CD4-positive, CD25-positive, alpha-beta regulatory T cell (primary cell): ENCODE data around the gene CST8. TPM values are rescaled to one million over a fixed set of nuclear protein-coding genes. Genes with fewer than 3 reads are reported as not detected.

Experiments used
- ATAC-seq, 2 donors: fragments of 150-1000 bp; cut with Tn5 transposase; one replicate each; pipeline ENCODE4 v1.10.0; 2021; ENCODE audit warnings: low read depth in 2 of 2, moderate number of reproducible peaks in 2 of 2, moderate library complexity in 1 of 2
- DNase-seq, 3 donors: peaks; one replicate each; pipeline versions ENCODE4 v3.0.0 to v3.0.0-alpha.2; 2012 to 2022; ENCODE audit warnings: mixed read lengths in 1 of 3
- H3K27ac ChIP-seq: one replicate; pipeline ENCODE4 v1.7.0; 2013; ENCODE audit warnings: mild to moderate bottlenecking, low read length; ENCODE audit not compliant: insufficient read depth, poor library complexity, severe bottlenecking
- H3K27me3 ChIP-seq: one replicate; pipeline ENCODE4 v1.7.0; 2013; ENCODE audit warnings: low read length; ENCODE audit not compliant: control insufficient read depth, insufficient read depth
- H3K36me3 ChIP-seq: one replicate; pipeline ENCODE4 v1.7.0; 2013; ENCODE audit warnings: mild to moderate bottlenecking, low read length, moderate library complexity; ENCODE audit not compliant: control insufficient read depth, insufficient read depth
- H3K4me1 ChIP-seq: 2 replicates; pipeline ENCODE4 v1.7.0; 2013; ENCODE audit warnings: mild to moderate bottlenecking, low read length; ENCODE audit not compliant: insufficient read depth, control insufficient read depth, poor library complexity, severe bottlenecking
- H3K4me3 ChIP-seq: one replicate; pipeline ENCODE4 v1.7.0; 2013; ENCODE audit warnings: low read depth, mild to moderate bottlenecking, low read length, moderate library complexity
- H3K9me3 ChIP-seq, 2 experiments: 1 replicate in 1 of 2; 2 replicates in 1 of 2; pipeline ENCODE4 v1.7.0; 2013; ENCODE audit warnings: low read length in 2 of 2, mild to moderate bottlenecking in 1 of 2, moderate library complexity in 1 of 2; ENCODE audit not compliant: control insufficient read depth in 2 of 2
- H3K27ac Mint-ChIP-seq, 3 donors: one replicate each; pipeline ENCODE4 v1.8.0; 2020 to 2022; ENCODE audit warnings: mild to moderate bottlenecking in 3 of 3, mixed read lengths in 3 of 3, moderate library complexity in 2 of 3
- H3K27me3 Mint-ChIP-seq: one replicate; pipeline ENCODE4 v1.8.0; 2022; ENCODE audit warnings: mild to moderate bottlenecking, mixed read lengths
- H3K36me3 Mint-ChIP-seq: one replicate; pipeline ENCODE4 v1.8.0; 2020; ENCODE audit warnings: mixed read lengths
- H3K4me1 Mint-ChIP-seq, 4 donors: one replicate each; pipeline ENCODE4 v1.8.0; 2020 to 2022; ENCODE audit warnings: mixed read lengths in 4 of 4, mild to moderate bottlenecking in 1 of 4
- H3K4me3 Mint-ChIP-seq, 4 donors: one replicate each; pipeline ENCODE4 v1.8.0; 2020 to 2022; ENCODE audit warnings: mild to moderate bottlenecking in 4 of 4, mixed read lengths in 4 of 4, moderate library complexity in 3 of 4
- H3K9me3 Mint-ChIP-seq, 7 donors: one replicate each; pipeline ENCODE4 v1.8.0; 2020 to 2022; ENCODE audit warnings: mixed read lengths in 7 of 7, mild to moderate bottlenecking in 3 of 7, moderate library complexity in 2 of 7
- polyA plus RNA-seq, 4 donors: library from polyadenylated mRNA; unstranded; fragments of 300-500 nt; fragmentation: Illumina TruSeq; gene quantifications; one replicate each; pipeline ENCODE4 v1.2.3, GENCODE V29; 2021
- total RNA-seq: library from RNA; stranded (reverse); gene quantifications from one replicate; pipeline ENCODE4 v1.2.3, GENCODE V29; 2022

The CST8 gene
- total and polyA plus RNA-seq, 5 donors from 2014 or later = not detected

DNA sequence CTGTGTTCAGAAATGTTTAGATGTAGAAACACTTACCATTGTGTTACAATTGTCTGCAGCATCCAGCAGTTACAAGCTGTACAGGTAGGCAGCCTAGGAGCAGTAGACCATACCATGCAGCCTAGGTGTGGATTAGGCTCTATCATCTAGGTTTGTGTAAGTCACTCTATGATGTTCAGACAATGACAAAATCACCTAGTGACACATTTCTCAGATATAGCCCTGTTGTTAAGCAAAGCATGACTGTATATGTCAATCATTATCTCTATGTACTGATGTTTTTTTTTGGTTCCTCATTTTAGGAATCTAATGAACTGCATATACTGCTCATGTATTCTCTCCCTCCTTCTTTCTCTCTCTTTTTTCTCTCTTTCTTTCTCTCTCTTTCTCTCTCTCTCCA lies 22.2 kb downstream of the CST8 start:
- Mint-ChIP-seq H3K4me1 (no peaks in the 10 kb centered on the region), H3K4me3 (no peak overlapping the region), H3K27ac (no peak overlapping the region), H3K36me3 (no peaks in the 10 kb centered on the region), H3K27me3 (peaks cover 5% of the 10 kb centered on the region), H3K9me3 (no peaks in the 10 kb centered on the region)
- ATAC-seq = no peak
- no peaks in the 10 kb centered on the region for H3K27me3 ChIP-seq
- no peaks in the 10 kb centered on the region for H3K36me3 ChIP-seq
- H3K9me3 ChIP-seq = no peaks in the 10 kb centered on the region
- H3K27ac ChIP-seq = no peak overlapping the region
- H3K4me3 ChIP-seq = no peak overlapping the region
- H3K4me1 ChIP-seq = no peaks in the 10 kb centered on the region
- no peak for DNase-seq

GRCh38 chr20:23514848-23515247 lies 23.9 kb downstream of the CST8 start:
- Histone ChIP-seq H3K27me3 (no peaks in the 10 kb centered on the region), H3K4me1 (no peaks in the 10 kb centered on the region), H3K9me3 (no peaks in the 10 kb centered on the region), H3K4me3 (no peak overlapping the region), H3K36me3 (no peaks in the 10 kb centered on the region), H3K27ac (no peak overlapping the region)
- no peaks in the 10 kb centered on the region for H3K36me3 Mint-ChIP-seq
- DNase-seq (no peak), ATAC-seq (no peak)
- peaks cover 9% of the 10 kb centered on the region for H3K27me3 Mint-ChIP-seq
- no peak overlapping the region for H3K4me3 Mint-ChIP-seq
- peaks cover 0 to 2% (median 0%) of the 10 kb centered on the region in 7 donors for H3K9me3 Mint-ChIP-seq
- H3K27ac Mint-ChIP-seq = no peak overlapping the region
- H3K4me1 Mint-ChIP-seq = no peaks in the 10 kb centered on the region

DNA sequence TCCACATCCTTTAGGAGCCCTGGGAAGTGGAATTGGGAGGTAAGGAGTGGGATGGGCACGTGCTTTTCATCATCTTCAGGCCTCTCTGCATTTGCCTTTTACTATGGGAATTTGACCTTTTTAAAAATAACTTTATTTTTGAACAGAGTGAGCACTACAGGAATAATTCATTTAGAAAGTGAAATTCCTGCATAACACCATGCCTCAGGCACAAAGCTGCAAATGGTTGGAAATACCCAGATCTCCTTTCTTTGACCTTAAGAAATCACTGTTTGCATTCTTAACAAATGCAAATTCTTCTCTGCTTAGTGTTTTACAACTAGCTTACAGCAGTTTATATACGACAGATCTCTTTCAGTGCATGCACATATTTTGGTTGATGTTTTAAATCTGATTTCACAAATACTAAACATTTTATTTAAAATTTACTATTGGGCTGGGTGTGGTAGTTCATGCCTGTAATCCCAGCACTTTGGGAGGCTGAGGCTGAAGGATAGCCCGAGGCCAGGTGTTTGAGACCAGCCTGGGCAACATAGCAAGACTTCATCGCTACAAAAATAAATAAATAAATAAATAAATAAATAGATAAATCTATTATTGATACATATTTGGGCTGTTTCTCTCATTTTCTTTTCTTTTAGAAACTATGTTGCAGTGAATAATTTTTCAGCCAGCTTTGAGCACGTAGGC lies 24.5 kb downstream of the CST8 start:
- H3K9me3 ChIP-seq = no peaks in the 10 kb centered on the region
- H3K36me3 ChIP-seq = no peaks in the 10 kb centered on the region
- Mint-ChIP-seq H3K4me1 (no peaks in the 10 kb centered on the region), H3K36me3 (no peaks in the 10 kb centered on the region), H3K9me3 (peaks cover 0 to 2% (median 0%) of the 10 kb centered on the region in 7 donors), H3K4me3 (no peak overlapping the region), H3K27me3 (peaks cover 9% of the 10 kb centered on the region), H3K27ac (no peak overlapping the region)
- no peaks in the 10 kb centered on the region for H3K27me3 ChIP-seq
- no peak overlapping the region for H3K27ac ChIP-seq
- no peaks in the 10 kb centered on the region for H3K4me1 ChIP-seq
- ATAC-seq = no peak
- DNase-seq = no peak
- no peak overlapping the region for H3K4me3 ChIP-seq

GRCh38 chr20:23517719-23518118 lies 26.8 kb downstream of the CST8 start:
- Histone ChIP-seq H3K27ac (no peak overlapping the region), H3K9me3 (no peaks in the 10 kb centered on the region), H3K4me3 (no peak overlapping the region), H3K27me3 (no peaks in the 10 kb centered on the region), H3K36me3 (no peaks in the 10 kb centered on the region), H3K4me1 (no peaks in the 10 kb centered on the region)
- H3K36me3 Mint-ChIP-seq = no peaks in the 10 kb centered on the region
- H3K27me3 Mint-ChIP-seq = peaks cover 4% of the 10 kb centered on the region
- no peak for ATAC-seq
- no peak overlapping the region for H3K4me3 Mint-ChIP-seq
- H3K9me3 Mint-ChIP-seq = peaks cover 0 to 2% (median 0%) of the 10 kb centered on the region in 7 donors
- DNase-seq = no peak
- H3K4me1 Mint-ChIP-seq = no peaks in the 10 kb centered on the region
- no peak overlapping the region for H3K27ac Mint-ChIP-seq

DNA sequence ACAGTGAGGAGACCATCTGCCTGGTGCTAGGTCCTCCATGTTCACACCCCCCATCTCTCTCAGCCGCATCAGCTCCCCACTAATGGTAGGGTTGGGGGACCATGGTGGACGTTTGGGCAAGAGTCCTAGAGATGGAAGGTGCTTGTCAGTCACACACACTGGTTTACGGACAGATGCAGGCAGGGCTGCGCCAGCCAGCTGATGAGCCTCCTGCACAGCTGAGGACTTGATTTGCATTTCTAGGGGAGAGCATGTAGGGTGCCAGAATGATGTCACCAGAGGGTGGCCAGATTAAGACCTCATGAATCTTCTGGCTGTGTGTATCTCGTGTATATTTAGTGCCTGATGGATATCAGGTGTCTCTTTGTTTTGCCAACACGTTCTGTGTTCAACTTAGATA lies 28.6 kb downstream of the CST8 start:
- Mint-ChIP-seq H3K36me3 (no peaks in the 10 kb centered on the region), H3K27me3 (peaks cover 4% of the 10 kb centered on the region), H3K4me1 (no peaks in the 10 kb centered on the region), H3K9me3 (peaks cover 0 to 2% (median 0%) of the 10 kb centered on the region in 7 donors), H3K4me3 (no peak overlapping the region), H3K27ac (no peak overlapping the region)
- no peaks in the 10 kb centered on the region for H3K9me3 ChIP-seq
- ATAC-seq (no peak), DNase-seq (no peak)
- H3K4me3 ChIP-seq = no peak overlapping the region
- H3K27me3 ChIP-seq = no peaks in the 10 kb centered on the region
- H3K36me3 ChIP-seq = no peaks in the 10 kb centered on the region
- no peak overlapping the region for H3K27ac ChIP-seq
- H3K4me1 ChIP-seq = no peaks in the 10 kb centered on the region

DNA sequence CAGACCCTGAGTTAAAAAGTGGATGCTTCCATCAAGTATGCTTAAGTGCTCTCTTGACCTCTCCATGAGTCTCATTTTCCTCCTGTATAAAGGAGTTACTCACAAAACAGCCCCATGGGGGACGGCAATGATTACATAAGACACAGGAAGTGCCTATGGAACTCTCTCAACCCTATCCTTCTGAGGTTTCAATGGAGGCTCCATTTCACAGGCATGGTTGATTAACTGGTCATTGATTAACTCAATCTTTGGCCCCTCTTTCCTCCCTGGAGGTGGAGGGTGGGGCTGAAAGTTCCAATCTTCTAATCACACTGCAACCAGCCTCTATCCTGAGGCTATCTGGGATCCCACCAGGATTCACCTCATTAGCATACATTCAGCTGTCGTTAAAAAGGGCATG lies 29.3 kb downstream of the CST8 start:
- H3K4me3 ChIP-seq = no peak overlapping the region
- H3K4me3 Mint-ChIP-seq = no peak overlapping the region
- H3K36me3 Mint-ChIP-seq = no peaks in the 10 kb centered on the region
- no peak for DNase-seq
- H3K36me3 ChIP-seq = no peaks in the 10 kb centered on the region
- no peaks in the 10 kb centered on the region for H3K9me3 ChIP-seq
- H3K27me3 Mint-ChIP-seq = peaks cover 4% of the 10 kb centered on the region
- H3K27ac ChIP-seq = no peak overlapping the region
- no peak for ATAC-seq
- H3K4me1 Mint-ChIP-seq = no peaks in the 10 kb centered on the region
- peaks cover 0 to 3% (median 0%) of the 10 kb centered on the region in 7 donors for H3K9me3 Mint-ChIP-seq
- no peaks in the 10 kb centered on the region for H3K27me3 ChIP-seq
- no peaks in the 10 kb centered on the region for H3K4me1 ChIP-seq
- no peak overlapping the region for H3K27ac Mint-ChIP-seq

DNA sequence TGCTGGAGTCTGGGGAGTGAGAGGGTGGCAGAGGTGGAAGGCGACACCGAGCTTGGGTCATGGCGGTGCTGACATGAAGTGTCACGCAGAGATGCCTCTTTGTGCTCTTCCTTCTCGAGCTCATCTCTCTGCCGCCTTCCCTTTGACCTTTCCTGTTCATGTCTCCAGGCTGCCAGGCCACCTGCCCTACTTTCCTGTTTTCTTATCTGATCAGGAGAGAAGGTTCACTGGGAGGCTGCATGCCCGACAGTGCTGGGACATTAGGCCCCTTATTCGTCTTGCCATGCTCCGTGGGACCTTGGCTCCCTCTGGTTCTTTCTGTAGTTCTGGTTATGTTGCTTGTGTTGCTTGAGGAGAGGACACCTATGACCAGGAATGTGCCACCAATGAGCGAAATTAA lies 33.2 kb downstream of the CST8 start:
- ATAC-seq = no peak
- peaks cover 3% of the 10 kb centered on the region for H3K36me3 Mint-ChIP-seq
- peaks cover 4% of the 10 kb centered on the region for H3K27me3 Mint-ChIP-seq
- Histone ChIP-seq H3K4me1 (no peaks in the 10 kb centered on the region), H3K9me3 (no peaks in the 10 kb centered on the region), H3K27ac (no peak overlapping the region), H3K27me3 (no peaks in the 10 kb centered on the region), H3K4me3 (no peak overlapping the region), H3K36me3 (no peaks in the 10 kb centered on the region)
- no peak overlapping the region for H3K27ac Mint-ChIP-seq
- H3K9me3 Mint-ChIP-seq = peaks cover 0 to 11% (median 5%) of the 10 kb centered on the region in 7 donors
- no peaks in the 10 kb centered on the region for H3K4me1 Mint-ChIP-seq
- DNase-seq = no peak
- no peak overlapping the region for H3K4me3 Mint-ChIP-seq

DNA sequence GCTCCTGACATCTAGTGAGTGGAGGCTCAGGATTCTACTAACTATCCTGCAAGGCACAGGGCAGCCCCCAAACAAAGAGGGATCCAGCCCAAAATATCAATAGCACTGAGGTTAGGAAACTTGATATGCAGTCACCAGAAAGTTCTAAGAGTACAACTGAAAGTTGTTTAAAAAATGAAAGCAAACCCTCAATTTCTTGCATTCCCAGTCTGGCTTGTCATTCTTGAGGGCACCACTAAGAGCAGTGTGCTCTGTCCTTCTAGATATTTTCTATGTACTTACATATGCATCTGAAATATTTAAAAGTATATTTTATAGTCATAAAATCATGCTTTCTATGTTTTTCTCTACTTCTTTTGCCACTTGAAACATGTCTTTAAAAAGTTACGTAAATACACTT lies 35.9 kb downstream of the CST8 start:
- Mint-ChIP-seq H3K27me3 (no peaks in the 10 kb centered on the region), H3K4me1 (no peaks in the 10 kb centered on the region), H3K36me3 (peaks cover 4% of the 10 kb centered on the region), H3K9me3 (peaks cover 0 to 23% (median 10%) of the 10 kb centered on the region in 7 donors), H3K4me3 (no peak overlapping the region), H3K27ac (no peak overlapping the region)
- ATAC-seq (no peak), DNase-seq (no peak)
- Histone ChIP-seq H3K36me3 (no peaks in the 10 kb centered on the region), H3K4me3 (no peak overlapping the region), H3K27ac (no peak overlapping the region), H3K4me1 (no peaks in the 10 kb centered on the region), H3K9me3 (no peaks in the 10 kb centered on the region), H3K27me3 (no peaks in the 10 kb centered on the region)
